HAP-1 (cell line): Measurements from ENCODE around the gene BNC2.

Experiments
- DNase-seq, 2 experiments: peaks; one replicate each; pipeline ENCODE4 v3.0.0-alpha.2; 2016 to 2020; ENCODE audit warnings: low spot score in 2 of 2
- H3K27me3 ChIP-seq: fragments of 250-450 bp; sonication (Bioruptor Pico); 2 replicates; pipeline ENCODE4 v1.5.1; 2020; ENCODE audit warnings: low read depth, mild to moderate bottlenecking, moderate library complexity
- H3K36me3 ChIP-seq: fragments of 250-450 bp; sonication (Bioruptor Pico); replicated peaks from 2 replicates; pipeline ENCODE4 v1.5.1; 2020; ENCODE audit warnings: mild to moderate bottlenecking
- H3K4me1 ChIP-seq: fragments of 250-450 bp; sonication (Bioruptor Pico); 2 replicates; pipeline ENCODE4 v1.5.1; 2020; ENCODE audit warnings: mild to moderate bottlenecking
- H3K4me3 ChIP-seq: fragments of 250-450 bp; sonication (Bioruptor Pico); 2 replicates; pipeline ENCODE4 v1.5.1; 2020; ENCODE audit warnings: mild to moderate bottlenecking, moderate library complexity
- H3K9me3 ChIP-seq: fragments of 250-450 bp; sonication (Bioruptor Pico); 2 replicates; pipeline ENCODE4 v1.5.1; 2020; ENCODE audit warnings: mild to moderate bottlenecking, moderate library complexity
- in situ Hi-C: fragments of 300-500 bp; cut with MboI; formaldehyde crosslinking; loops from 3 replicates; pipeline ENCODE4 v1.14.3; 2020; ENCODE audit warnings: low sequenced_read_pairs, inconsistent platforms, mixed read lengths

Gene BNC2

GRCh38 chr9:16848179-16848578 is 22.3 kb downstream of the BNC2 start:
- Histone ChIP-seq H3K4me3 (no peak overlapping the region), H3K4me1 (peaks cover 10% of the 10 kb centered on the region), H3K27me3 (no peaks in the 10 kb centered on the region), H3K36me3 (no peaks in the 10 kb centered on the region), H3K9me3 (no peaks in the 10 kb centered on the region)
- DNase-seq = peak in 1 of 2 experiments; percentile 78
- in situ Hi-C loops = no loop called here

- no peaks in the 10 kb centered on the region for H3K36me3 ChIP-seq
- DNase-seq = no peak
- H3K27me3 ChIP-seq = no peaks in the 10 kb centered on the region
- in situ Hi-C loops = no loop called here
- no peaks in the 10 kb centered on the region for H3K9me3 ChIP-seq
- H3K4me3 ChIP-seq = no peak overlapping the region
- peaks cover 10% of the 10 kb centered on the region for H3K4me1 ChIP-seq
Measured at GRCh38 chr9:16846986-16847385, 23.5 kb downstream of the BNC2 start.

GRCh38 chr9:16846367-16846766 is 24.1 kb downstream of the BNC2 start:
- H3K4me1 ChIP-seq = peaks cover 10% of the 10 kb centered on the region
- in situ Hi-C loops = no loop called here

GRCh38 chr9:16834817-16835216 is 35.7 kb downstream of the BNC2 start:
- in situ Hi-C loops = no loop called here
- Histone ChIP-seq H3K27me3 (no peaks in the 10 kb centered on the region), H3K9me3 (no peaks in the 10 kb centered on the region), H3K4me1 (no peaks in the 10 kb centered on the region), H3K36me3 (no peaks in the 10 kb centered on the region), H3K4me3 (no peak overlapping the region)
- DNase-seq = no peak

More at GRCh38 chr9:16846367-16846766, 24.1 kb downstream of the BNC2 start:
- no peak overlapping the region for H3K4me3 ChIP-seq
- no peak for DNase-seq
- no peaks in the 10 kb centered on the region for H3K36me3 ChIP-seq
- H3K27me3 ChIP-seq = no peaks in the 10 kb centered on the region
- no peaks in the 10 kb centered on the region for H3K9me3 ChIP-seq

GRCh38 chr9:16833296-16833835 is 37.1 kb downstream of the BNC2 start:
- H3K9me3 ChIP-seq = no peaks in the 10 kb centered on the region
- H3K36me3 ChIP-seq = no peaks in the 10 kb centered on the region
- no peak for DNase-seq
- in situ Hi-C loops = no loop called here
- H3K27me3 ChIP-seq = no peaks in the 10 kb centered on the region
- peaks cover 2% of the 10 kb centered on the region; the same call in 1 of the 2 replicates for H3K4me1 ChIP-seq
- no peak overlapping the region for H3K4me3 ChIP-seq

- Histone ChIP-seq H3K9me3 (no peaks in the 10 kb centered on the region), H3K4me1 (peaks cover 3% of the 10 kb centered on the region; the same call in 1 of the 2 replicates), H3K27me3 (no peaks in the 10 kb centered on the region), H3K4me3 (no peak overlapping the region), H3K36me3 (no peaks in the 10 kb centered on the region)
- DNase-seq = no peak
- in situ Hi-C loops = no loop called here
Measured at GRCh38 chr9:16832101-16832500, 38.4 kb downstream of the BNC2 start.

- Histone ChIP-seq H3K36me3 (no peaks in the 10 kb centered on the region), H3K27me3 (no peaks in the 10 kb centered on the region), H3K9me3 (no peaks in the 10 kb centered on the region), H3K4me3 (no peak overlapping the region), H3K4me1 (peaks cover 3% of the 10 kb centered on the region; the same call in 1 of the 2 replicates)
- in situ Hi-C loops = no loop called here
- DNase-seq = no peak
Measured at GRCh38 chr9:16830806-16831205, 39.7 kb downstream of the BNC2 start.

- peaks cover 5% of the 10 kb centered on the region for H3K4me1 ChIP-seq
- no peak overlapping the region for H3K4me3 ChIP-seq
- no peaks in the 10 kb centered on the region for H3K27me3 ChIP-seq
- DNase-seq = peak; percentile 21 to 27
- in situ Hi-C loops = no loop called here
- no peaks in the 10 kb centered on the region for H3K9me3 ChIP-seq
- H3K36me3 ChIP-seq = no peaks in the 10 kb centered on the region
Measured at GRCh38 chr9:16828340-16829281, 41.9 kb downstream of the BNC2 start.

- no peaks in the 10 kb centered on the region for H3K9me3 ChIP-seq
- no peak overlapping the region for H3K4me3 ChIP-seq
- peaks cover 5% of the 10 kb centered on the region for H3K4me1 ChIP-seq
- DNase-seq = peak; percentile 54 to 62
- no peaks in the 10 kb centered on the region for H3K27me3 ChIP-seq
- no peaks in the 10 kb centered on the region for H3K36me3 ChIP-seq
- in situ Hi-C loops = no loop called here
Measured at GRCh38 chr9:16825971-16826625, 44.4 kb downstream of the BNC2 start.

GRCh38 chr9:16825331-16825725 is 45.1 kb downstream of the BNC2 start:
- H3K36me3 ChIP-seq = no peaks in the 10 kb centered on the region
- H3K9me3 ChIP-seq = no peaks in the 10 kb centered on the region
- no peaks in the 10 kb centered on the region for H3K27me3 ChIP-seq
- in situ Hi-C loops = no loop called here
- no peak overlapping the region for H3K4me3 ChIP-seq
- no peak for DNase-seq
- H3K4me1 ChIP-seq = peaks cover 5% of the 10 kb centered on the region

- Histone ChIP-seq H3K9me3 (no peaks in the 10 kb centered on the region), H3K4me1 (peaks cover 5% of the 10 kb centered on the region), H3K27me3 (no peaks in the 10 kb centered on the region), H3K4me3 (no peak overlapping the region), H3K36me3 (no peaks in the 10 kb centered on the region)
- in situ Hi-C loops = no loop called here
- DNase-seq = no peak
Measured at GRCh38 chr9:16824545-16825330, 45.7 kb downstream of the BNC2 start.

GRCh38 chr9:16823906-16824305 is 46.6 kb downstream of the BNC2 start:
- Histone ChIP-seq H3K36me3 (no peaks in the 10 kb centered on the region), H3K9me3 (no peaks in the 10 kb centered on the region), H3K27me3 (no peaks in the 10 kb centered on the region), H3K4me3 (no peak overlapping the region), H3K4me1 (peaks cover 5% of the 10 kb centered on the region)
- in situ Hi-C loops = no loop called here
- DNase-seq = no peak

- no peaks in the 10 kb centered on the region for H3K36me3 ChIP-seq
- in situ Hi-C loops = no loop called here
- no peak for DNase-seq
- no peaks in the 10 kb centered on the region for H3K27me3 ChIP-seq
- H3K4me3 ChIP-seq = no peak overlapping the region
- peaks cover 2% of the 10 kb centered on the region; the same call in 1 of the 2 replicates for H3K4me1 ChIP-seq
- no peaks in the 10 kb centered on the region for H3K9me3 ChIP-seq
Measured at GRCh38 chr9:16821344-16821743, 49.1 kb downstream of the BNC2 start.
